Type B pancreatic cell (in vitro differentiated cells): ENCODE data around the gene WDR11. TPM values are rescaled to one million over a fixed set of nuclear protein-coding genes. Genes with fewer than 3 reads are reported as not detected.

ENCODE experiments used
- DNase-seq: peaks from one replicate; pipeline ENCODE4 v3.0.0; 2021; ENCODE audit warnings: mixed read lengths; ENCODE audit not compliant: unreplicated experiment; ENCODE audit errors: extremely low spot score
- H3K27ac Mint-ChIP-seq: 2 replicates; pipeline ENCODE4 v1.8.0; 2021; ENCODE audit warnings: mild to moderate bottlenecking, mixed read lengths
- H3K27me3 Mint-ChIP-seq: 2 replicates; pipeline ENCODE4 v1.8.0; 2021; ENCODE audit warnings: mixed read lengths
- H3K36me3 Mint-ChIP-seq: 2 replicates; pipeline ENCODE4 v1.8.0; 2021; ENCODE audit warnings: mixed read lengths
- H3K4me1 Mint-ChIP-seq: one replicate; pipeline ENCODE4 v1.8.0; 2021; ENCODE audit warnings: mixed read lengths; ENCODE audit not compliant: unreplicated experiment
- H3K4me3 Mint-ChIP-seq: 2 replicates; pipeline ENCODE4 v1.8.0; 2021; ENCODE audit warnings: mild to moderate bottlenecking, mixed read lengths
- H3K9me3 Mint-ChIP-seq: 2 replicates; pipeline ENCODE4 v1.8.0; 2021; ENCODE audit warnings: mixed read lengths
- CTCF ChIP-seq: fragments of 200-600 bp; sonication (generic); conservative IDR thresholded peaks from 2 replicates; pipeline ENCODE4 v1.5.0; 2021; ENCODE audit warnings: antibody characterized with exemption, mild to moderate bottlenecking
- total RNA-seq: library from RNA; stranded (reverse); gene quantifications from 2 replicates; pipeline ENCODE4 v1.2.1, GENCODE V29; 2021; ENCODE audit warnings: low replicate concordance

Gene WDR11
- total RNA-seq, 1 donor from 2014 or later: 65.5 TPM

- no peak for TF ChIP-seq CTCF
- no peaks in the 10 kb centered on the region for H3K9me3 Mint-ChIP-seq
- no peaks in the 10 kb centered on the region for H3K36me3 Mint-ChIP-seq
- H3K27ac Mint-ChIP-seq: no peak overlapping the region
- H3K4me3 Mint-ChIP-seq: no peak overlapping the region
- peaks cover 13% of the 10 kb centered on the region for H3K4me1 Mint-ChIP-seq
- peaks cover 3% of the 10 kb centered on the region for H3K27me3 Mint-ChIP-seq
- no peak for DNase-seq
Observed at GRCh38 chr10:120825878-120826769, 25.0 kb upstream of the WDR11 start.

GRCh38 chr10:120827251-120827875 lies 23.8 kb upstream of the WDR11 start:
- TF ChIP-seq CTCF: no peak

GRCh38 chr10:120828763-120829319 lies 22.3 kb upstream of the WDR11 start:
- no peak for DNase-seq
- Mint-ChIP-seq H3K36me3 (no peaks in the 10 kb centered on the region), H3K4me3 (no peak overlapping the region), H3K4me1 (peaks cover 3% of the 10 kb centered on the region), H3K27ac (no peak overlapping the region), H3K9me3 (no peaks in the 10 kb centered on the region), H3K27me3 (peaks cover 11% of the 10 kb centered on the region)
- no peak for TF ChIP-seq CTCF

More at GRCh38 chr10:120827251-120827875, 23.8 kb upstream of the WDR11 start:
- Mint-ChIP-seq H3K4me3 (no peak overlapping the region), H3K27me3 (peaks cover 7% of the 10 kb centered on the region), H3K9me3 (no peaks in the 10 kb centered on the region), H3K36me3 (no peaks in the 10 kb centered on the region), H3K4me1 (peaks cover 13% of the 10 kb centered on the region), H3K27ac (no peak overlapping the region)
- DNase-seq: no peak

- H3K9me3 Mint-ChIP-seq: no peaks in the 10 kb centered on the region
- TF ChIP-seq CTCF: no peak
- H3K4me1 Mint-ChIP-seq: no peaks in the 10 kb centered on the region
- H3K4me3 Mint-ChIP-seq: no peak overlapping the region
- DNase-seq: no peak
- no peaks in the 10 kb centered on the region for H3K36me3 Mint-ChIP-seq
- H3K27me3 Mint-ChIP-seq: peaks cover 11% of the 10 kb centered on the region
- H3K27ac Mint-ChIP-seq: no peak overlapping the region
Observed at GRCh38 chr10:120832106-120832505, 19.1 kb upstream of the WDR11 start.

- Mint-ChIP-seq H3K36me3 (no peaks in the 10 kb centered on the region), H3K4me3 (no peak overlapping the region)
- no peak for TF ChIP-seq CTCF
Observed at GRCh38 chr10:120833222-120833928, 17.8 kb upstream of the WDR11 start.

More at GRCh38 chr10:120833222-120833928, 17.8 kb upstream of the WDR11 start:
- no peaks in the 10 kb centered on the region for H3K4me1 Mint-ChIP-seq
- peaks cover 11% of the 10 kb centered on the region for H3K27me3 Mint-ChIP-seq
- no peak for DNase-seq
- H3K27ac Mint-ChIP-seq: no peak overlapping the region
- no peaks in the 10 kb centered on the region for H3K9me3 Mint-ChIP-seq
